HL-60 (cell line): ENCODE measurements around the gene OR6B1.

ENCODE experiments used
- DNase-seq, 2 experiments: peaks; one replicate each; pipeline ENCODE4 v3.0.0-alpha.2; 2010 to 2020; ENCODE audit warnings: low read depth in 1 of 2, low spot score in 1 of 2
- H3K27ac ChIP-seq: fragments of 250-450 bp; sonication (Bioruptor Pico); replicated peaks from 2 replicates; pipeline ENCODE4 v1.5.1; 2020; ENCODE audit warnings: mild to moderate bottlenecking, moderate library complexity
- H3K27me3 ChIP-seq: fragments of 250-450 bp; sonication (Bioruptor Pico); 2 replicates; pipeline ENCODE4 v1.5.1; 2021; ENCODE audit warnings: mild to moderate bottlenecking, moderate library complexity; ENCODE audit not compliant: insufficient read depth, poor library complexity, severe bottlenecking
- H3K4me3 ChIP-seq: replicated peaks from 2 replicates; pipeline ENCODE4 v1.5.1; 2011; ENCODE audit warnings: mild to moderate bottlenecking, control low read depth, low read length; ENCODE audit not compliant: insufficient read depth
- GABPA ChIP-seq: IDR thresholded peaks from 2 replicates; pipeline ENCODE4 v1.6.1; 2012; ENCODE audit warnings: low read depth
- POLR2AphosphoS5 ChIP-seq: IDR thresholded peaks from 2 replicates; pipeline ENCODE4 v1.6.1; 2012; ENCODE audit warnings: low read depth
- SPI1 ChIP-seq: IDR thresholded peaks from 2 replicates; pipeline ENCODE4 v1.6.1; 2012; ENCODE audit warnings: low read depth, mild to moderate bottlenecking, borderline replicate concordance
- TF ChIP-seq, protein P1 (sequence below): IDR thresholded peaks from one replicate; pipeline ENCODE4 v1.5.1; 2011; ENCODE audit warnings: low read length, control low read depth, inconsistent platforms; ENCODE audit not compliant: insufficient read depth
- TF ChIP-seq, protein P2 (sequence below): IDR thresholded peaks from 2 replicates; pipeline ENCODE4 v1.6.1; 2012; ENCODE audit warnings: low read depth; ENCODE audit not compliant: insufficient replicate concordance

The OR6B1 gene

DNA sequence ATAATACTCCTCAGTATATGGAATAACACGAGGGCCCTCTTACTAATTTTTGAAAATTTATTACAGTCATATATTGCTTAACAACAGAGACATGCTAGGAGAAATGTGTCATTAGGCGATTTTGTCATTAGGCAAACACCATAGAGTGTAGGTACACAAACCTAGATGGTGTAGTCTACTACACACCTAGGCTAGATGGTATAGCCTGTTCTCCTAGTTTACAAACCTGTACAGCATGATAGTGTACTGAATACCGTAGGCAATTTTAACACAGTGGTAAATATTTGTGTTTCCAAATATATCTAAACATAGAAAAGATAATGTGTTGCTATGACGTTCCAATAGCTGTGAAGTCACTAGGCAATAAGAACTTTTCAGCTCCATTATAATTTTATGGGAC is 32.7 kb upstream of the OR6B1 start:
- H3K4me3 ChIP-seq, result no peak overlapping the region
- TF ChIP-seq, protein P1, sequence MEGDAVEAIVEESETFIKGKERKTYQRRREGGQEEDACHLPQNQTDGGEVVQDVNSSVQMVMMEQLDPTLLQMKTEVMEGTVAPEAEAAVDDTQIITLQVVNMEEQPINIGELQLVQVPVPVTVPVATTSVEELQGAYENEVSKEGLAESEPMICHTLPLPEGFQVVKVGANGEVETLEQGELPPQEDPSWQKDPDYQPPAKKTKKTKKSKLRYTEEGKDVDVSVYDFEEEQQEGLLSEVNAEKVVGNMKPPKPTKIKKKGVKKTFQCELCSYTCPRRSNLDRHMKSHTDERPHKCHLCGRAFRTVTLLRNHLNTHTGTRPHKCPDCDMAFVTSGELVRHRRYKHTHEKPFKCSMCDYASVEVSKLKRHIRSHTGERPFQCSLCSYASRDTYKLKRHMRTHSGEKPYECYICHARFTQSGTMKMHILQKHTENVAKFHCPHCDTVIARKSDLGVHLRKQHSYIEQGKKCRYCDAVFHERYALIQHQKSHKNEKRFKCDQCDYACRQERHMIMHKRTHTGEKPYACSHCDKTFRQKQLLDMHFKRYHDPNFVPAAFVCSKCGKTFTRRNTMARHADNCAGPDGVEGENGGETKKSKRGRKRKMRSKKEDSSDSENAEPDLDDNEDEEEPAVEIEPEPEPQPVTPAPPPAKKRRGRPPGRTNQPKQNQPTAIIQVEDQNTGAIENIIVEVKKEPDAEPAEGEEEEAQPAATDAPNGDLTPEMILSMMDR, result no peak
- TF ChIP-seq, protein P2, sequence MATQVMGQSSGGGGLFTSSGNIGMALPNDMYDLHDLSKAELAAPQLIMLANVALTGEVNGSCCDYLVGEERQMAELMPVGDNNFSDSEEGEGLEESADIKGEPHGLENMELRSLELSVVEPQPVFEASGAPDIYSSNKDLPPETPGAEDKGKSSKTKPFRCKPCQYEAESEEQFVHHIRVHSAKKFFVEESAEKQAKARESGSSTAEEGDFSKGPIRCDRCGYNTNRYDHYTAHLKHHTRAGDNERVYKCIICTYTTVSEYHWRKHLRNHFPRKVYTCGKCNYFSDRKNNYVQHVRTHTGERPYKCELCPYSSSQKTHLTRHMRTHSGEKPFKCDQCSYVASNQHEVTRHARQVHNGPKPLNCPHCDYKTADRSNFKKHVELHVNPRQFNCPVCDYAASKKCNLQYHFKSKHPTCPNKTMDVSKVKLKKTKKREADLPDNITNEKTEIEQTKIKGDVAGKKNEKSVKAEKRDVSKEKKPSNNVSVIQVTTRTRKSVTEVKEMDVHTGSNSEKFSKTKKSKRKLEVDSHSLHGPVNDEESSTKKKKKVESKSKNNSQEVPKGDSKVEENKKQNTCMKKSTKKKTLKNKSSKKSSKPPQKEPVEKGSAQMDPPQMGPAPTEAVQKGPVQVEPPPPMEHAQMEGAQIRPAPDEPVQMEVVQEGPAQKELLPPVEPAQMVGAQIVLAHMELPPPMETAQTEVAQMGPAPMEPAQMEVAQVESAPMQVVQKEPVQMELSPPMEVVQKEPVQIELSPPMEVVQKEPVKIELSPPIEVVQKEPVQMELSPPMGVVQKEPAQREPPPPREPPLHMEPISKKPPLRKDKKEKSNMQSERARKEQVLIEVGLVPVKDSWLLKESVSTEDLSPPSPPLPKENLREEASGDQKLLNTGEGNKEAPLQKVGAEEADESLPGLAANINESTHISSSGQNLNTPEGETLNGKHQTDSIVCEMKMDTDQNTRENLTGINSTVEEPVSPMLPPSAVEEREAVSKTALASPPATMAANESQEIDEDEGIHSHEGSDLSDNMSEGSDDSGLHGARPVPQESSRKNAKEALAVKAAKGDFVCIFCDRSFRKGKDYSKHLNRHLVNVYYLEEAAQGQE, result no peak
- TF ChIP-seq GABPA (no peak), POLR2AphosphoS5 (no peak), SPI1 (no peak)
- no peak for DNase-seq
- no peak overlapping the region for H3K27ac ChIP-seq
- no peaks in the 10 kb centered on the region for H3K27me3 ChIP-seq

DNA sequence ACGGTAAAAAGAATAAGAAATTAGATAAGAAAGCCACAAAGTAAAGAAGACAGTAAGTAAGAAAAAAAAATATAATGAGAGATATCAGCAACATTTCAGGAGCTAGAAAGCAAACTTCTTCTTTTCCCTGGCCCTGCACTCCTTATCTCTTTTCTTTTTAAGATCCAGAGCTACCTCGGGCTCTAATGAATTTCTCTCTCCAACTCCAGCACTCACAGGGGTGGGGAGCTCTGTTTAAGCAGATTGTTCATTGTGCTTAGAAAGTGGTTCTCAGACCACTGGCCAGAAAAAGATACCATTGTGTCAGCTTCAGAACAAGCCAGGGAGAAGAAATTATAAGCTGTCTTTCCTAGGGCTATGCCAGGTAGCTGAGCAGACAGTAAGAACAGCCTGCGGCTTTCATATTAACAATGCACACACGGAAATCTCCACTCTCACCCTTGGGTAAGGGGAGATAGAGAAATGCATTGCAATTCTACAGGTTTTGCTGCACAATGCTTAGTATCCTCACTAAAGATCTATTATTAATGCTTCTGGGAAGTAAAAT is 26.2 kb upstream of the OR6B1 start:
- Histone ChIP-seq H3K27ac (no peak overlapping the region), H3K4me3 (no peak overlapping the region), H3K27me3 (no peaks in the 10 kb centered on the region)
- TF ChIP-seq GABPA (no peak), POLR2AphosphoS5 (no peak), SPI1 (no peak)
- TF ChIP-seq, protein P2, result no peak
- TF ChIP-seq, protein P1, result no peak
- no peak for DNase-seq

DNA sequence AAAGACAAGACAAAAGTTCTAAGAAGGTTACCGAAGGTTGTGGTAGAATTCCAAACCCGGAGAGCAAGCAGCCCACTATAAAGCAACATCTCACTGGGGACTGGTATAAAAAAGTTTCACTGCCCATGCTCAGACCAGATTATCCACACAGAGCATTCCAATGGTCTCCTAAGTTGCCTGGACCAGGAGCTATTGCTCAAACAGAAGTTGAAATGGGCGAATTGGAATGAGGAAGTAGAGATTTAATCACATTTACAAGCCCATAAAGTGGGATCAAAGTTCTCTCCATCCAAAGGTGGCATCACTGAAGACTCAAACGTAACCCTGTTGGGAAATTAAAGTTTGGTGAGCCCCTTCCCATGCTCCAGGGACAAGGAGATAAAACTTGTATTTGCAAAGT is 25.7 kb upstream of the OR6B1 start:
- H3K4me3 ChIP-seq, result no peak overlapping the region
- no peak overlapping the region for H3K27ac ChIP-seq
- DNase-seq, result no peak
- no peaks in the 10 kb centered on the region for H3K27me3 ChIP-seq
- TF ChIP-seq SPI1 (no peak), GABPA (no peak), POLR2AphosphoS5 (no peak)
- TF ChIP-seq, protein P2, result no peak
- TF ChIP-seq, protein P1, result no peak
